HepG2 (cell line): ENCODE data around the gene MAPKAPK3. TPM values are rescaled to one million over a fixed set of nuclear protein-coding genes. Genes with fewer than 3 reads are reported as not detected.

ENCODE experiments used
- FOXJ3 ChIP-seq: sonication (generic); formaldehyde crosslinking; IDR thresholded peaks from 2 replicates; pipeline ENCODE4 v1.4.0; 2020; ENCODE audit warnings: missing genetic modification reagents, mild to moderate bottlenecking, borderline replicate concordance
- HNRNPH1 ChIP-seq: fragments of 200-400 bp; formaldehyde crosslinking; optimal IDR thresholded peaks from 2 replicates; pipeline ENCODE3; 2017; ENCODE audit warnings: mild to moderate bottlenecking, low read depth, low read length
- NAIF1 ChIP-seq: sonication (generic); formaldehyde crosslinking; IDR thresholded peaks from 2 replicates; pipeline ENCODE4 v1.5.0; 2020; ENCODE audit warnings: mild to moderate bottlenecking, missing genetic modification reagents, borderline replicate concordance
- SMC3 ChIP-seq: IDR thresholded peaks from 2 replicates; pipeline ENCODE4 v1.6.1; 2011; ENCODE audit warnings: low read length, improper control_type of control experiment
- SRSF4 ChIP-seq: fragments of 200-400 bp; formaldehyde crosslinking; IDR thresholded peaks from one replicate; pipeline ENCODE4 v1.6.1; 2018; ENCODE audit warnings: mild to moderate bottlenecking, low read depth, low read length, moderate library complexity; ENCODE audit not compliant: poor library complexity, severe bottlenecking
- TBL1XR1 ChIP-seq: fragments of 150-350 bp; IDR thresholded peaks from 2 replicates; pipeline ENCODE4 v1.6.1; 2014; ENCODE audit warnings: borderline replicate concordance, low read length; ENCODE audit not compliant: partially characterized antibody
- ZFX ChIP-seq: sonication (generic); formaldehyde crosslinking; IDR thresholded peaks from 2 replicates; pipeline ENCODE4 v1.4.0; 2020; ENCODE audit warnings: mild to moderate bottlenecking, low read depth, missing genetic modification reagents, moderate library complexity
- ZNF550 ChIP-seq: sonication (generic); formaldehyde crosslinking; IDR thresholded peaks from 2 replicates; pipeline ENCODE4 v1.4.0; 2020; ENCODE audit warnings: mild to moderate bottlenecking, missing genetic modification reagents, borderline replicate concordance
- ZNF720 ChIP-seq: sonication (generic); formaldehyde crosslinking; IDR thresholded peaks from 2 replicates; pipeline ENCODE4 v1.4.0; 2020; ENCODE audit warnings: missing genetic modification reagents
- polyA plus RNA-seq, 8 experiments: library from polyadenylated mRNA; depleted of rRNA in 3 of 8; stranded (reverse) in 7 of 8; unstranded in 1 of 8; fragments of >200 nt; fragmentation: Illumina TruSeq in 4 of 8; extraction: Trizol in 4 of 8; gene quantifications; 2 replicates each; pipeline versions ENCODE4 v1.2.1 to v1.2.3, GENCODE V29; 2011 to 2016; ENCODE audit warnings: low read depth in 4 of 8, missing spikeins in 1 of 8, mixed read lengths in 1 of 8; ENCODE audit not compliant: insufficient read depth in 1 of 8
- total RNA-seq, 5 experiments: library from RNA; depleted of rRNA; stranded (reverse); fragments of >200 nt; fragmentation: Illumina TruSeq; extraction: Trizol; gene quantifications; 2 replicates each; pipeline ENCODE4 v1.2.3, GENCODE V29; 2016; ENCODE audit warnings: low read depth in 1 of 5
- TF ChIP-seq, protein P1 (sequence below), 2 experiments: fragments of 450-650 bp in 1 of 2; sonication (generic) in 1 of 2; formaldehyde crosslinking in 1 of 2; IDR thresholded peaks; 2 replicates each; pipeline versions ENCODE4 v1.6.1 to v1.8.0; 2016 to 2022; ENCODE audit warnings: antibody characterized with exemption in 1 of 2, mild to moderate bottlenecking in 1 of 2, missing genetic modification reagents in 1 of 2
- TF ChIP-seq, protein P2 (sequence below): IDR thresholded peaks from 2 replicates; pipeline ENCODE4 v1.4.0; 2020; ENCODE audit warnings: mild to moderate bottlenecking, missing genetic modification reagents
- TF ChIP-seq, protein P3 (sequence below): IDR thresholded peaks from 2 replicates; pipeline ENCODE4 v1.6.1; 2016; ENCODE audit warnings: missing biosample characterization, missing genetic modification reagents, low read depth

MAPKAPK3 gene
- total and polyA plus RNA-seq, 2 of the 13 experiments (the other 11 are each of a cell fraction or from before 2014, with no cell fraction given) = 39.9 to 41.2 TPM

DNA sequence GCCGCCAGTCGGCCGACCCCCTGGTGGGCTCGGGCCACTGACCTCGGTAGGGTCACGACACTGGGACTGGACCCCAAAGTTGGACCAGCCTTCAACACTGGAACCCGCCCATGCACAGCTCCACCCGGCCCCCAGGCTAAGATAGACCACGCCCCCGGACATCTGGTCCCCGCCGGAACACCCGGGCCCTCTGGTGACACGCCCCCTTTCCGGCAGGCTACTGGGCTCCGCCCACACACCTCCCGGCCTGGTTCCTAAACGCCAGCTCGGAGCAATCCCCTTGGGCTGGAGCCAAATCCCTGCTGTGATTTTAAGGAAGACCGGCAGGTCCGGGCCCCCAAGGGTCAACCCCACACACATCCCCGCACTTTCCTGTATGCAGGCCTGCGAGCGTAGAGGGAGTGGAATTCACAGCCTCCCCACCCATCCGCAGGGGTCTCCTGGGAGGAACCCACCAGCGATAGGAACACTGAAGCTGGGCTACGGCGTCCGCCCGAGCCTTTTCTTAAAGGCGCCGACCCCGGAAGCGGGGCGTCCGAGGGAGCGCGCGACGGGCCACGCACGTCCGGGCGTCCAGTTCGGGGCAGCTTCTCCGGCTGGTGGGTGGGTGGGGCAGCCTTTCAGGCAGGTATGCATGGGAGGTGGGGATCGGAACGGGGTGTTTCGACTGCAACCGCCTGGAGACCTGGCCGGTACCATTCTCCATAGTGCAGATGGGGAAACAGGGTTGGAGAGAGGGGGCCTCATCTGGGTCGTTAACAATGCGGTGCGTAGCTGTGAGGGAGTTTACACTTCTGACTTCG is 47.8 kb upstream of the MAPKAPK3 start, which contains the start of gene HEMK1 (continued):
- TF ChIP-seq, protein P1, sequence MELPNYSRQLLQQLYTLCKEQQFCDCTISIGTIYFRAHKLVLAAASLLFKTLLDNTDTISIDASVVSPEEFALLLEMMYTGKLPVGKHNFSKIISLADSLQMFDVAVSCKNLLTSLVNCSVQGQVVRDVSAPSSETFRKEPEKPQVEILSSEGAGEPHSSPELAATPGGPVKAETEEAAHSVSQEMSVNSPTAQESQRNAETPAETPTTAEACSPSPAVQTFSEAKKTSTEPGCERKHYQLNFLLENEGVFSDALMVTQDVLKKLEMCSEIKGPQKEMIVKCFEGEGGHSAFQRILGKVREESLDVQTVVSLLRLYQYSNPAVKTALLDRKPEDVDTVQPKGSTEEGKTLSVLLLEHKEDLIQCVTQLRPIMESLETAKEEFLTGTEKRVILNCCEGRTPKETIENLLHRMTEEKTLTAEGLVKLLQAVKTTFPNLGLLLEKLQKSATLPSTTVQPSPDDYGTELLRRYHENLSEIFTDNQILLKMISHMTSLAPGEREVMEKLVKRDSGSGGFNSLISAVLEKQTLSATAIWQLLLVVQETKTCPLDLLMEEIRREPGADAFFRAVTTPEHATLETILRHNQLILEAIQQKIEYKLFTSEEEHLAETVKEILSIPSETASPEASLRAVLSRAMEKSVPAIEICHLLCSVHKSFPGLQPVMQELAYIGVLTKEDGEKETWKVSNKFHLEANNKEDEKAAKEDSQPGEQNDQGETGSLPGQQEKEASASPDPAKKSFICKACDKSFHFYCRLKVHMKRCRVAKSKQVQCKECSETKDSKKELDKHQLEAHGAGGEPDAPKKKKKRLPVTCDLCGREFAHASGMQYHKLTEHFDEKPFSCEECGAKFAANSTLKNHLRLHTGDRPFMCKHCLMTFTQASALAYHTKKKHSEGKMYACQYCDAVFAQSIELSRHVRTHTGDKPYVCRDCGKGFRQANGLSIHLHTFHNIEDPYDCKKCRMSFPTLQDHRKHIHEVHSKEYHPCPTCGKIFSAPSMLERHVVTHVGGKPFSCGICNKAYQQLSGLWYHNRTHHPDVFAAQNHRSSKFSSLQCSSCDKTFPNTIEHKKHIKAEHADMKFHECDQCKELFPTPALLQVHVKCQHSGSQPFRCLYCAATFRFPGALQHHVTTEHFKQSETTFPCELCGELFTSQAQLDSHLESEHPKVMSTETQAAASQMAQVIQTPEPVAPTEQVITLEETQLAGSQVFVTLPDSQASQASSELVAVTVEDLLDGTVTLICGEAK (IDR thresholded peaks at IDR 0.05) = peak; percentile 89
- TF ChIP-seq, protein P1 (CRISPR knock-in tag; IDR thresholded peaks at IDR 0.05) = peak; percentile 60; the same call in 1 of the 2 replicates
- TF ChIP-seq TBL1XR1 (no peak), ZFX (CRISPR knock-in tag) (peak; percentile 94), SRSF4 (no peak), ZNF720 (CRISPR knock-in tag) (no peak), FOXJ3 (no peak; the same call in 1 of the 2 replicates), ZNF550 (no peak), NAIF1 (no peak), SMC3 (no peak), HNRNPH1 (no peak)
- TF ChIP-seq, protein P2, sequence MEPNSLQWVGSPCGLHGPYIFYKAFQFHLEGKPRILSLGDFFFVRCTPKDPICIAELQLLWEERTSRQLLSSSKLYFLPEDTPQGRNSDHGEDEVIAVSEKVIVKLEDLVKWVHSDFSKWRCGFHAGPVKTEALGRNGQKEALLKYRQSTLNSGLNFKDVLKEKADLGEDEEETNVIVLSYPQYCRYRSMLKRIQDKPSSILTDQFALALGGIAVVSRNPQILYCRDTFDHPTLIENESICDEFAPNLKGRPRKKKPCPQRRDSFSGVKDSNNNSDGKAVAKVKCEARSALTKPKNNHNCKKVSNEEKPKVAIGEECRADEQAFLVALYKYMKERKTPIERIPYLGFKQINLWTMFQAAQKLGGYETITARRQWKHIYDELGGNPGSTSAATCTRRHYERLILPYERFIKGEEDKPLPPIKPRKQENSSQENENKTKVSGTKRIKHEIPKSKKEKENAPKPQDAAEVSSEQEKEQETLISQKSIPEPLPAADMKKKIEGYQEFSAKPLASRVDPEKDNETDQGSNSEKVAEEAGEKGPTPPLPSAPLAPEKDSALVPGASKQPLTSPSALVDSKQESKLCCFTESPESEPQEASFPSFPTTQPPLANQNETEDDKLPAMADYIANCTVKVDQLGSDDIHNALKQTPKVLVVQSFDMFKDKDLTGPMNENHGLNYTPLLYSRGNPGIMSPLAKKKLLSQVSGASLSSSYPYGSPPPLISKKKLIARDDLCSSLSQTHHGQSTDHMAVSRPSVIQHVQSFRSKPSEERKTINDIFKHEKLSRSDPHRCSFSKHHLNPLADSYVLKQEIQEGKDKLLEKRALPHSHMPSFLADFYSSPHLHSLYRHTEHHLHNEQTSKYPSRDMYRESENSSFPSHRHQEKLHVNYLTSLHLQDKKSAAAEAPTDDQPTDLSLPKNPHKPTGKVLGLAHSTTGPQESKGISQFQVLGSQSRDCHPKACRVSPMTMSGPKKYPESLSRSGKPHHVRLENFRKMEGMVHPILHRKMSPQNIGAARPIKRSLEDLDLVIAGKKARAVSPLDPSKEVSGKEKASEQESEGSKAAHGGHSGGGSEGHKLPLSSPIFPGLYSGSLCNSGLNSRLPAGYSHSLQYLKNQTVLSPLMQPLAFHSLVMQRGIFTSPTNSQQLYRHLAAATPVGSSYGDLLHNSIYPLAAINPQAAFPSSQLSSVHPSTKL = no peak; the same call in 1 of the 2 replicates
- TF ChIP-seq, protein P3, sequence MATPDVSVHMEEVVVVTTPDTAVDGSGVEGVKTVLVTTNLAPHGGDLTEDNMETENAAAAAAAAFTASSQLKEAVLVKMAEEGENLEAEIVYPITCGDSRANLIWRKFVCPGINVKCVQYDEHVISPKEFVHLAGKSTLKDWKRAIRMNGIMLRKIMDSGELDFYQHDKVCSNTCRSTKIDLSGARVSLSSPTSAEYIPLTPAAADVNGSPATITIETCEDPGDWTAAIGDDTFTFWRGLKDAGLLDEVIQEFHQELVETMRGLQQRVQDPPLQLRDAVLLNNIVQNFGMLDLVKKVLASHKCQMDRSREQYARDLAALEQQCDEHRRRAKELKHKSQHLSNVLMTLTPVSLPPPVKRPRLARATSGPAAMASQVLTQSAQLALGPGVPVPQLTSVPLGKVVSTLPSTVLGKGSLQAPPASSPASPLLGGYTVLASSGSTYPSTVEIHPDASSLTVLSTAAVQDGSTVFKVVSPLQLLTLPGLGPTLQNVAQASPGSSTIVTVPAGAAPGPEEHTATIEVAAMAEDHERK (CRISPR knock-in tag) = peak; percentile 61; the same call in 1 of the 2 replicates
